ENCODE results near the gene CCDC201. TPM values are rescaled to one million over a fixed set of nuclear protein-coding genes. Genes with fewer than 3 reads are reported as not detected.

CCDC201 gene
- polyA plus RNA-seq, 4 donors, result not detected

- Histone ChIP-seq H3K4me3 (ENCODE audit: low read depth in 1 of 3, low read length in 3 of 3) (no peak overlapping the region), H3K27ac (ENCODE audit: low read depth in 1 of 3, low read length in 2 of 3) (no peak overlapping the region), H3K4me1 (ENCODE audit: control insufficient read depth in 3 of 3, insufficient read depth in 2 of 3, low read depth in 1 of 3, low read length in 2 of 3) (no peaks in the 10 kb centered on the region), H3K27me3 (ENCODE audit: control insufficient read depth in 3 of 3, insufficient read depth in 3 of 3, low read length in 3 of 3) (peaks cover 10 to 33% (median 11%) of the 10 kb centered on the region in 3 donors), H3K36me3 (ENCODE audit: control insufficient read depth in 3 of 3, insufficient read depth in 2 of 3, low read depth in 1 of 3, low read length in 3 of 3) (no peaks in the 10 kb centered on the region), H3K9me3 (ENCODE audit: control insufficient read depth in 2 of 2, insufficient read depth in 1 of 2, low read depth in 1 of 2, low read length in 1 of 2) (peaks cover 0 to 2% of the 10 kb centered on the region in 2 donors)
- WGBS, 3 donors, result 75 to 82% (median 81%) methylated on average over 4 of the region's 4 CpGs
- DNase-seq (no peak), FAIRE-seq (no peak)
These were observed 11.3 kb upstream of the CCDC201 start for GRCh38 chr7:45884136-45884535.

GRCh38 chr7:45882465-45882810, 9.6 kb upstream of the CCDC201 start:
- H3K9me3 ChIP-seq (ENCODE audit: control insufficient read depth in 2 of 2, insufficient read depth in 1 of 2, low read depth in 1 of 2, low read length in 1 of 2), result peaks cover 0 to 11% of the 10 kb centered on the region in 2 donors
- no peak overlapping the region for H3K4me3 ChIP-seq (ENCODE audit: low read depth in 1 of 3, low read length in 3 of 3)
- 69 to 77% (median 75%) methylated on average over 5 of the region's 5 CpGs for WGBS, 3 donors
- H3K27ac ChIP-seq (ENCODE audit: low read depth in 1 of 3, low read length in 2 of 3), result no peak overlapping the region
- H3K4me1 ChIP-seq (ENCODE audit: control insufficient read depth in 3 of 3, insufficient read depth in 2 of 3, low read depth in 1 of 3, low read length in 2 of 3), result no peaks in the 10 kb centered on the region
- H3K27me3 ChIP-seq (ENCODE audit: control insufficient read depth in 3 of 3, insufficient read depth in 3 of 3, low read length in 3 of 3), result peaks cover 3 to 19% (median 6%) of the 10 kb centered on the region in 3 donors
- no peak for FAIRE-seq
- DNase-seq, result no peak
- no peaks in the 10 kb centered on the region for H3K36me3 ChIP-seq (ENCODE audit: control insufficient read depth in 3 of 3, insufficient read depth in 2 of 3, low read depth in 1 of 3, low read length in 3 of 3)

GRCh38 chr7:45881759-45882464, 9.0 kb upstream of the CCDC201 start:
- Histone ChIP-seq H3K9me3 (ENCODE audit: control insufficient read depth in 2 of 2, insufficient read depth in 1 of 2, low read depth in 1 of 2, low read length in 1 of 2) (peaks cover 0 to 11% of the 10 kb centered on the region in 2 donors), H3K27me3 (ENCODE audit: control insufficient read depth in 3 of 3, insufficient read depth in 3 of 3, low read length in 3 of 3) (peaks cover 0 to 16% (median 6%) of the 10 kb centered on the region in 3 donors), H3K4me1 (ENCODE audit: control insufficient read depth in 3 of 3, insufficient read depth in 2 of 3, low read depth in 1 of 3, low read length in 2 of 3) (no peaks in the 10 kb centered on the region), H3K4me3 (ENCODE audit: low read depth in 1 of 3, low read length in 3 of 3) (no peak overlapping the region), H3K36me3 (ENCODE audit: control insufficient read depth in 3 of 3, insufficient read depth in 2 of 3, low read depth in 1 of 3, low read length in 3 of 3) (no peaks in the 10 kb centered on the region), H3K27ac (ENCODE audit: low read depth in 1 of 3, low read length in 2 of 3) (no peak overlapping the region)
- 47 to 63% (median 52%) methylated on average over 12 of the region's 12 CpGs for WGBS, 3 donors
- DNase-seq (no peak), FAIRE-seq (no peak)

GRCh38 chr7:45881280-45881758, 8.4 kb upstream of the CCDC201 start:
- no peaks in the 10 kb centered on the region for H3K36me3 ChIP-seq (ENCODE audit: control insufficient read depth in 3 of 3, insufficient read depth in 2 of 3, low read depth in 1 of 3, low read length in 3 of 3)
- DNase-seq, result no peak
- no peak overlapping the region for H3K4me3 ChIP-seq (ENCODE audit: low read depth in 1 of 3, low read length in 3 of 3)
- peaks cover 0 to 16% (median 6%) of the 10 kb centered on the region in 3 donors for H3K27me3 ChIP-seq (ENCODE audit: control insufficient read depth in 3 of 3, insufficient read depth in 3 of 3, low read length in 3 of 3)
- H3K4me1 ChIP-seq (ENCODE audit: control insufficient read depth in 3 of 3, insufficient read depth in 2 of 3, low read depth in 1 of 3, low read length in 2 of 3), result no peaks in the 10 kb centered on the region
- H3K27ac ChIP-seq (ENCODE audit: low read depth in 1 of 3, low read length in 2 of 3), result no peak overlapping the region
- WGBS, 3 donors, result 82 to 89% (median 85%) methylated on average over 9 of the region's 9 CpGs
- peaks cover 0 to 11% of the 10 kb centered on the region in 2 donors for H3K9me3 ChIP-seq (ENCODE audit: control insufficient read depth in 2 of 2, insufficient read depth in 1 of 2, low read depth in 1 of 2, low read length in 1 of 2)
- no peak for FAIRE-seq

GRCh38 chr7:45880433-45880860, 7.6 kb upstream of the CCDC201 start:
- Histone ChIP-seq H3K4me3 (ENCODE audit: low read depth in 1 of 3, low read length in 3 of 3) (no peak overlapping the region), H3K9me3 (ENCODE audit: control insufficient read depth in 2 of 2, insufficient read depth in 1 of 2, low read depth in 1 of 2, low read length in 1 of 2) (peaks cover 0 to 11% of the 10 kb centered on the region in 2 donors), H3K4me1 (ENCODE audit: control insufficient read depth in 3 of 3, insufficient read depth in 2 of 3, low read depth in 1 of 3, low read length in 2 of 3) (no peaks in the 10 kb centered on the region), H3K36me3 (ENCODE audit: control insufficient read depth in 3 of 3, insufficient read depth in 2 of 3, low read depth in 1 of 3, low read length in 3 of 3) (no peaks in the 10 kb centered on the region), H3K27me3 (ENCODE audit: control insufficient read depth in 3 of 3, insufficient read depth in 3 of 3, low read length in 3 of 3) (peaks cover 0 to 11% (median 4%) of the 10 kb centered on the region in 3 donors), H3K27ac (ENCODE audit: low read depth in 1 of 3, low read length in 2 of 3) (no peak overlapping the region)
- DNase-seq (no peak), FAIRE-seq (no peak)
- WGBS, 3 donors, result 83 to 92% (median 89%) methylated on average over 7 of the region's 7 CpGs

GRCh38 chr7:45878457-45879144, 5.7 kb upstream of the CCDC201 start:
- H3K27me3 ChIP-seq (ENCODE audit: control insufficient read depth in 3 of 3, insufficient read depth in 3 of 3, low read length in 3 of 3), result peaks cover 0 to 3% (median 0%) of the 10 kb centered on the region in 3 donors
- no peaks in the 10 kb centered on the region for H3K36me3 ChIP-seq (ENCODE audit: control insufficient read depth in 3 of 3, insufficient read depth in 2 of 3, low read depth in 1 of 3, low read length in 3 of 3)
- DNase-seq, result no peak
- 28 to 46% (median 30%) methylated on average over 3 of the region's 3 CpGs for WGBS, 3 donors
- H3K4me3 ChIP-seq (ENCODE audit: low read depth in 1 of 3, low read length in 3 of 3), result no peak overlapping the region
- peaks cover 0 to 11% of the 10 kb centered on the region in 2 donors for H3K9me3 ChIP-seq (ENCODE audit: control insufficient read depth in 2 of 2, insufficient read depth in 1 of 2, low read depth in 1 of 2, low read length in 1 of 2)
- FAIRE-seq, result no peak
- no peak overlapping the region for H3K27ac ChIP-seq (ENCODE audit: low read depth in 1 of 3, low read length in 2 of 3)
- no peaks in the 10 kb centered on the region for H3K4me1 ChIP-seq (ENCODE audit: control insufficient read depth in 3 of 3, insufficient read depth in 2 of 3, low read depth in 1 of 3, low read length in 2 of 3)

- H3K4me3 ChIP-seq (ENCODE audit: low read depth in 1 of 3, low read length in 3 of 3), result no peak overlapping the region
- 93 to 100% (median 94%) methylated on average over 2 of the region's 2 CpGs for WGBS, 3 donors
- H3K36me3 ChIP-seq (ENCODE audit: control insufficient read depth in 3 of 3, insufficient read depth in 2 of 3, low read depth in 1 of 3, low read length in 3 of 3), result no peaks in the 10 kb centered on the region
- H3K4me1 ChIP-seq (ENCODE audit: control insufficient read depth in 3 of 3, insufficient read depth in 2 of 3, low read depth in 1 of 3, low read length in 2 of 3), result no peaks in the 10 kb centered on the region
- no peak overlapping the region for H3K27ac ChIP-seq (ENCODE audit: low read depth in 1 of 3, low read length in 2 of 3)
- H3K9me3 ChIP-seq (ENCODE audit: control insufficient read depth in 2 of 2, insufficient read depth in 1 of 2, low read depth in 1 of 2, low read length in 1 of 2), result peaks cover 0 to 11% of the 10 kb centered on the region in 2 donors
- FAIRE-seq (no peak), DNase-seq (no peak)
- peaks cover 0 to 3% (median 0%) of the 10 kb centered on the region in 3 donors for H3K27me3 ChIP-seq (ENCODE audit: control insufficient read depth in 3 of 3, insufficient read depth in 3 of 3, low read length in 3 of 3)
These were observed 3.6 kb upstream of the CCDC201 start for GRCh38 chr7:45876519-45876918.

- 87 to 92% (median 88%) methylated on average over 8 of the region's 8 CpGs for WGBS, 3 donors
- no peaks in the 10 kb centered on the region for H3K27me3 ChIP-seq (ENCODE audit: control insufficient read depth in 3 of 3, insufficient read depth in 3 of 3, low read length in 3 of 3)
- H3K27ac ChIP-seq (ENCODE audit: low read depth in 1 of 3, low read length in 2 of 3), result no peak overlapping the region
- FAIRE-seq (no peak), DNase-seq (no peak)
- H3K4me1 ChIP-seq (ENCODE audit: control insufficient read depth in 3 of 3, insufficient read depth in 2 of 3, low read depth in 1 of 3, low read length in 2 of 3), result no peaks in the 10 kb centered on the region
- H3K36me3 ChIP-seq (ENCODE audit: control insufficient read depth in 3 of 3, insufficient read depth in 2 of 3, low read depth in 1 of 3, low read length in 3 of 3), result no peaks in the 10 kb centered on the region
- H3K4me3 ChIP-seq (ENCODE audit: low read depth in 1 of 3, low read length in 3 of 3), result no peak overlapping the region
- H3K9me3 ChIP-seq (ENCODE audit: control insufficient read depth in 2 of 2, insufficient read depth in 1 of 2, low read depth in 1 of 2, low read length in 1 of 2), result peaks cover 0 to 11% of the 10 kb centered on the region in 2 donors
These were observed 1.7 kb upstream of the CCDC201 start for GRCh38 chr7:45874408-45875131.
